ENCODE results near the gene FRY. TPM values are rescaled to one million over a fixed set of nuclear protein-coding genes. Genes with fewer than 3 reads are reported as not detected.
A peak's percentile ranks its signal among the peaks of the same experiment; 100 is the strongest.

The FRY gene
- total and polyA plus RNA-seq, 2 of the 13 experiments (the other 11 are each of a cell fraction or from before 2014, with no cell fraction given): 8.2 to 13.1 TPM

DNA sequence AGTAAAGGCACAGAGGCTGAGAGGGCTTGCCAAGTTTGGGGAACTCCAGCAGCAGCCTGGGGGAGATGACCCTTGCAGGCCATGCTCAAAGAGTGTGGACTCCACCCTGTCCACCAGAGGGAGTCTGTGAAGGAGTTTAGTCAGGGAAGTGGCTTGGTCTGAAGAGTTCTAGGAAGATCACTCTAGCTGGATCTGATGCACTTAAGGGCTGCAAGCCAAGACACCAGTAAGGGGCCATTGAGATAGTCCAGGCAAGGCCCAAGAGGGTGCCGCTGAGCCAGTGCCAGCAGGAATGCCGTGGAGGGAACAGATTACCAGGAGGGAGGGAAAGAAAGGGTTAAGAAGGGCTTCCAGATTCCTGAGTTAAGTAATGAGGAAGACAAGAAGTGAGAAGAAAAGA lies 214.9 kb downstream of the FRY start:
- BruUV-seq (replicated peaks): no TSS peak
- peak; percentile 76 for FAIRE-seq
- DNase-seq (ENCODE audit: low spot score): peak; percentile 67
- Histone ChIP-seq H3K36me3 (replicated peaks in 1 of 2; ENCODE audit: control insufficient read depth in 1 of 2, insufficient read depth in 2 of 2, low read length in 2 of 2) (peaks cover 7 to 17% of the 10 kb centered on the region in 2 experiments), H3K27me3 (ENCODE audit: control insufficient read depth in 1 of 2, insufficient read depth in 2 of 2, low read length in 2 of 2) (no peaks in the 10 kb centered on the region), H2AFZ (ENCODE audit: low read length) (no peak overlapping the region), H3K27ac (ENCODE audit: extremely low read length, insufficient read depth, low read length) (no peak overlapping the region), H3K9me3 (ENCODE audit: low read length) (no peaks in the 10 kb centered on the region), H3K4me1 (ENCODE audit: insufficient read depth, low read length) (peaks cover 62% of the 10 kb centered on the region), H3K9ac (ENCODE audit: insufficient read depth, low read depth, low read length) (no peak overlapping the region), H4K20me1 (ENCODE audit: insufficient read depth, low read length) (no peaks in the 10 kb centered on the region), H3K4me2 (ENCODE audit: low read depth, low read length) (no peak overlapping the region), H3K4me3 (replicated peaks in 1 of 3; ENCODE audit: insufficient read depth in 1 of 3, low read depth in 2 of 3, low read length in 3 of 3) (no peak overlapping the region), H3K79me2 (ENCODE audit: insufficient read depth, low read length) (no peaks in the 10 kb centered on the region)
- ChIA-PET POLR2A (interaction anchor here (0.6 to 4.9 kb wide), 3 partner anchors 9 to 69 kb away, joined by 3 to 41 read pairs (median 6); partner anchors contain the start of genes BRCA2 and ZAR1L), CTCF (ENCODE audit: low intra/inter-chr PET ratio, low total read pairs) (interaction anchor here (4.5 kb wide), 1 partner anchor 63 kb away, joined by 51 read pairs; no protein-coding TSS in a partner anchor)
- WGBS (ENCODE audit: low lambda C conversion rate): 55% methylated on average over 2 of the region's 2 CpGs
- in situ Hi-C loops (cut with HindIII; ENCODE audit: extremely low pct_ligation_motif_present, low pct_unique_long_range_greater_than_20kb): loop anchor here (5.0 kb wide), 1 partner anchor 66 kb away; no protein-coding TSS in a partner anchor
- intact Hi-C loops (cut with micrococcal nuclease; ENCODE audit: unreplicated experiment): loop anchor here (1.0 kb wide), 1 partner anchor 64 kb away; no protein-coding TSS in a partner anchor
- ATAC-seq: peak; percentile 95
- no peak for TF ChIP-seq ZNF598 (CRISPR knock-in tag; IDR thresholded peaks at IDR 0.05; ENCODE audit: borderline replicate concordance)
- TF ChIP-seq, protein P1, sequence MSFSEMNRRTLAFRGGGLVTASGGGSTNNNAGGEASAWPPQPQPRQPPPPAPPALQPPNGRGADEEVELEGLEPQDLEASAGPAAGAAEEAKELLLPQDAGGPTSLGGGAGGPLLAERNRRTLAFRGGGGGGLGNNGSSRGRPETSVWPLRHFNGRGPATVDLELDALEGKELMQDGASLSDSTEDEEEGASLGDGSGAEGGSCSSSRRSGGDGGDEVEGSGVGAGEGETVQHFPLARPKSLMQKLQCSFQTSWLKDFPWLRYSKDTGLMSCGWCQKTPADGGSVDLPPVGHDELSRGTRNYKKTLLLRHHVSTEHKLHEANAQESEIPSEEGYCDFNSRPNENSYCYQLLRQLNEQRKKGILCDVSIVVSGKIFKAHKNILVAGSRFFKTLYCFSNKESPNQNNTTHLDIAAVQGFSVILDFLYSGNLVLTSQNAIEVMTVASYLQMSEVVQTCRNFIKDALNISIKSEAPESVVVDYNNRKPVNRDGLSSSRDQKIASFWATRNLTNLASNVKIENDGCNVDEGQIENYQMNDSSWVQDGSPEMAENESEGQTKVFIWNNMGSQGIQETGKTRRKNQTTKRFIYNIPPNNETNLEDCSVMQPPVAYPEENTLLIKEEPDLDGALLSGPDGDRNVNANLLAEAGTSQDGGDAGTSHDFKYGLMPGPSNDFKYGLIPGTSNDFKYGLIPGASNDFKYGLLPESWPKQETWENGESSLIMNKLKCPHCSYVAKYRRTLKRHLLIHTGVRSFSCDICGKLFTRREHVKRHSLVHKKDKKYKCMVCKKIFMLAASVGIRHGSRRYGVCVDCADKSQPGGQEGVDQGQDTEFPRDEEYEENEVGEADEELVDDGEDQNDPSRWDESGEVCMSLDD (CRISPR knock-in tag; IDR thresholded peaks at IDR 0.05; ENCODE audit: borderline replicate concordance): no peak
- TF ChIP-seq, protein P2, sequence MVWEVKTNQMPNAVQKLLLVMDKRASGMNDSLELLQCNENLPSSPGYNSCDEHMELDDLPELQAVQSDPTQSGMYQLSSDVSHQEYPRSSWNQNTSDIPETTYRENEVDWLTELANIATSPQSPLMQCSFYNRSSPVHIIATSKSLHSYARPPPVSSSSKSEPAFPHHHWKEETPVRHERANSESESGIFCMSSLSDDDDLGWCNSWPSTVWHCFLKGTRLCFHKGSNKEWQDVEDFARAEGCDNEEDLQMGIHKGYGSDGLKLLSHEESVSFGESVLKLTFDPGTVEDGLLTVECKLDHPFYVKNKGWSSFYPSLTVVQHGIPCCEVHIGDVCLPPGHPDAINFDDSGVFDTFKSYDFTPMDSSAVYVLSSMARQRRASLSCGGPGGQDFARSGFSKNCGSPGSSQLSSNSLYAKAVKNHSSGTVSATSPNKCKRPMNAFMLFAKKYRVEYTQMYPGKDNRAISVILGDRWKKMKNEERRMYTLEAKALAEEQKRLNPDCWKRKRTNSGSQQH (CRISPR knock-in tag; IDR thresholded peaks at IDR 0.05; ENCODE audit: low read depth): no peak
- 0 out of 2 replicates have a peak, but pooled peaks have one; percentile 20 for TF ChIP-seq ARNT2 (CRISPR knock-in tag; IDR thresholded peaks at IDR 0.05; ENCODE audit: low read depth)
- no peak for TF ChIP-seq SSRP1 (CRISPR knock-in tag; IDR thresholded peaks at IDR 0.05)
- TF ChIP-seq, protein P3, sequence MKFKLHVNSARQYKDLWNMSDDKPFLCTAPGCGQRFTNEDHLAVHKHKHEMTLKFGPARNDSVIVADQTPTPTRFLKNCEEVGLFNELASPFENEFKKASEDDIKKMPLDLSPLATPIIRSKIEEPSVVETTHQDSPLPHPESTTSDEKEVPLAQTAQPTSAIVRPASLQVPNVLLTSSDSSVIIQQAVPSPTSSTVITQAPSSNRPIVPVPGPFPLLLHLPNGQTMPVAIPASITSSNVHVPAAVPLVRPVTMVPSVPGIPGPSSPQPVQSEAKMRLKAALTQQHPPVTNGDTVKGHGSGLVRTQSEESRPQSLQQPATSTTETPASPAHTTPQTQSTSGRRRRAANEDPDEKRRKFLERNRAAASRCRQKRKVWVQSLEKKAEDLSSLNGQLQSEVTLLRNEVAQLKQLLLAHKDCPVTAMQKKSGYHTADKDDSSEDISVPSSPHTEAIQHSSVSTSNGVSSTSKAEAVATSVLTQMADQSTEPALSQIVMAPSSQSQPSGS (CRISPR knock-in tag; IDR thresholded peaks at IDR 0.05): no peak
- no peak for TF ChIP-seq ZFY (CRISPR knock-in tag; IDR thresholded peaks at IDR 0.05)
- TF ChIP-seq ZNF556 (CRISPR knock-in tag; IDR thresholded peaks at IDR 0.05; ENCODE audit: borderline replicate concordance): no peak
- TF ChIP-seq, protein P4, sequence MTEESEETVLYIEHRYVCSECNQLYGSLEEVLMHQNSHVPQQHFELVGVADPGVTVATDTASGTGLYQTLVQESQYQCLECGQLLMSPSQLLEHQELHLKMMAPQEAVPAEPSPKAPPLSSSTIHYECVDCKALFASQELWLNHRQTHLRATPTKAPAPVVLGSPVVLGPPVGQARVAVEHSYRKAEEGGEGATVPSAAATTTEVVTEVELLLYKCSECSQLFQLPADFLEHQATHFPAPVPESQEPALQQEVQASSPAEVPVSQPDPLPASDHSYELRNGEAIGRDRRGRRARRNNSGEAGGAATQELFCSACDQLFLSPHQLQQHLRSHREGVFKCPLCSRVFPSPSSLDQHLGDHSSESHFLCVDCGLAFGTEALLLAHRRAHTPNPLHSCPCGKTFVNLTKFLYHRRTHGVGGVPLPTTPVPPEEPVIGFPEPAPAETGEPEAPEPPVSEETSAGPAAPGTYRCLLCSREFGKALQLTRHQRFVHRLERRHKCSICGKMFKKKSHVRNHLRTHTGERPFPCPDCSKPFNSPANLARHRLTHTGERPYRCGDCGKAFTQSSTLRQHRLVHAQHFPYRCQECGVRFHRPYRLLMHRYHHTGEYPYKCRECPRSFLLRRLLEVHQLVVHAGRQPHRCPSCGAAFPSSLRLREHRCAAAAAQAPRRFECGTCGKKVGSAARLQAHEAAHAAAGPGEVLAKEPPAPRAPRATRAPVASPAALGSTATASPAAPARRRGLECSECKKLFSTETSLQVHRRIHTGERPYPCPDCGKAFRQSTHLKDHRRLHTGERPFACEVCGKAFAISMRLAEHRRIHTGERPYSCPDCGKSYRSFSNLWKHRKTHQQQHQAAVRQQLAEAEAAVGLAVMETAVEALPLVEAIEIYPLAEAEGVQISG (CRISPR knock-in tag; IDR thresholded peaks at IDR 0.05): no peak
- TF ChIP-seq, protein P5, sequence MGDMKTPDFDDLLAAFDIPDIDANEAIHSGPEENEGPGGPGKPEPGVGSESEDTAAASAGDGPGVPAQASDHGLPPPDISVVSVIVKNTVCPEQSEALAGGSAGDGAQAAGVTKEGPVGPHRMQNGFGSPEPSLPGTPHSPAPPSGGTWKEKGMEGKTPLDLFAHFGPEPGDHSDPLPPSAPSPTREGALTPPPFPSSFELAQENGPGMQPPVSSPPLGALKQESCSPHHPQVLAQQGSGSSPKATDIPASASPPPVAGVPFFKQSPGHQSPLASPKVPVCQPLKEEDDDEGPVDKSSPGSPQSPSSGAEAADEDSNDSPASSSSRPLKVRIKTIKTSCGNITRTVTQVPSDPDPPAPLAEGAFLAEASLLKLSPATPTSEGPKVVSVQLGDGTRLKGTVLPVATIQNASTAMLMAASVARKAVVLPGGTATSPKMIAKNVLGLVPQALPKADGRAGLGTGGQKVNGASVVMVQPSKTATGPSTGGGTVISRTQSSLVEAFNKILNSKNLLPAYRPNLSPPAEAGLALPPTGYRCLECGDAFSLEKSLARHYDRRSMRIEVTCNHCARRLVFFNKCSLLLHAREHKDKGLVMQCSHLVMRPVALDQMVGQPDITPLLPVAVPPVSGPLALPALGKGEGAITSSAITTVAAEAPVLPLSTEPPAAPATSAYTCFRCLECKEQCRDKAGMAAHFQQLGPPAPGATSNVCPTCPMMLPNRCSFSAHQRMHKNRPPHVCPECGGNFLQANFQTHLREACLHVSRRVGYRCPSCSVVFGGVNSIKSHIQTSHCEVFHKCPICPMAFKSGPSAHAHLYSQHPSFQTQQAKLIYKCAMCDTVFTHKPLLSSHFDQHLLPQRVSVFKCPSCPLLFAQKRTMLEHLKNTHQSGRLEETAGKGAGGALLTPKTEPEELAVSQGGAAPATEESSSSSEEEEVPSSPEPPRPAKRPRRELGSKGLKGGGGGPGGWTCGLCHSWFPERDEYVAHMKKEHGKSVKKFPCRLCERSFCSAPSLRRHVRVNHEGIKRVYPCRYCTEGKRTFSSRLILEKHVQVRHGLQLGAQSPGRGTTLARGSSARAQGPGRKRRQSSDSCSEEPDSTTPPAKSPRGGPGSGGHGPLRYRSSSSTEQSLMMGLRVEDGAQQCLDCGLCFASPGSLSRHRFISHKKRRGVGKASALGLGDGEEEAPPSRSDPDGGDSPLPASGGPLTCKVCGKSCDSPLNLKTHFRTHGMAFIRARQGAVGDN (CRISPR knock-in tag; IDR thresholded peaks at IDR 0.05): peak; percentile 34; the same call in 1 of the 2 replicates
- no peak for TF ChIP-seq ATF7-NPFF (CRISPR knock-in tag; IDR thresholded peaks at IDR 0.05; ENCODE audit: low read depth)

Measured in HepG2 (cell line).